Embryonic facial prominence (tissue), 1 donor: ENCODE results near the gene GFER.
"Not testable (repeated sequence)": the region's sequence is repeated elsewhere in the genome, so short reads cannot be mapped to it uniquely, and the experiment has no call there.

ENCODE experiments used
- DNase-seq: peaks from one replicate; pipeline ENCODE4 v3.0.0-alpha.2; 2016; ENCODE audit errors: extremely low spot score

The GFER gene

GRCh38 chr16:2026461-2027023, 42.5 kb downstream of the GFER start, which contains the start of gene NHERF2:
NHERF2 (plus strand) TSS chr16:2026902; CDS start chr16:2027006, 104 bp downstream.
- no peak for DNase-seq

GRCh38 chr16:2027024-2028010, 43.3 kb downstream of the GFER start:
- DNase-seq = no peak

- no peak for DNase-seq
Measured at GRCh38 chr16:2028146-2028545, 44.2 kb downstream of the GFER start.

- no peak for DNase-seq
Measured at GRCh38 chr16:2028620-2029220, 44.7 kb downstream of the GFER start.

- DNase-seq = no peak
Measured at GRCh38 chr16:2029350-2029749, 45.4 kb downstream of the GFER start.

GRCh38 chr16:2030036-2030435, 46.0 kb downstream of the GFER start:
- DNase-seq = no peak

- DNase-seq = no peak
Measured at GRCh38 chr16:2031081-2031577, 47.1 kb downstream of the GFER start.

GRCh38 chr16:2032285-2033056, 48.5 kb downstream of the GFER start:
- no peak for DNase-seq

- no peak for DNase-seq
Measured at GRCh38 chr16:2033057-2033908, 49.3 kb downstream of the GFER start.

- not testable (repeated sequence) for DNase-seq
Measured at GRCh38 chr16:2033909-2034695, 50.1 kb downstream of the GFER start.

GRCh38 chr16:2034696-2035430, 50.9 kb downstream of the GFER start:
- DNase-seq = no peak

GRCh38 chr16:2035431-2036199, 51.6 kb downstream of the GFER start:
- DNase-seq = no peak

GRCh38 chr16:2036200-2036966, 52.4 kb downstream of the GFER start:
- no peak for DNase-seq

- no peak for DNase-seq
Measured at GRCh38 chr16:2037115-2037514, 53.1 kb downstream of the GFER start.
